SU-DHL-6 (cell line): Measurements from ENCODE around the gene KSR2.

Experiments
- H2AFZ ChIP-seq: fragments of 200-600 bp; sonication (generic); 2 replicates; pipeline ENCODE4 v1.6.1; 2014; ENCODE audit warnings: low read depth, mild to moderate bottlenecking, moderate library complexity, mixed read lengths, antibody characterized with exemption, low read length; ENCODE audit not compliant: severe bottlenecking
- H3F3A ChIP-seq: fragments of 200-600 bp; shearing (Covaris generic); 2 replicates; pipeline ENCODE4 v1.6.0; 2016; ENCODE audit warnings: antibody characterized with exemption, mild to moderate bottlenecking; ENCODE audit not compliant: insufficient read depth
- H3K27ac ChIP-seq: fragments of 200-600 bp; sonication (generic); 2 replicates; pipeline ENCODE4 v1.5.1; 2016; ENCODE audit warnings: low read depth, mild to moderate bottlenecking, low read length, moderate library complexity, mixed read lengths
- H3K27me3 ChIP-seq: fragments of 200-600 bp; sonication (generic), shearing (Covaris generic); 2 replicates; pipeline ENCODE4 v1.6.0; 2014; ENCODE audit warnings: mild to moderate bottlenecking, low read length
- H3K36me3 ChIP-seq: fragments of 200-600 bp; sonication (generic); 2 replicates; pipeline ENCODE4 v1.6.1; 2014; ENCODE audit warnings: mild to moderate bottlenecking, low read length, mixed read lengths
- H3K4me2 ChIP-seq: fragments of 300-600, 200-600 bp; shearing (Covaris generic), sonication (generic); 2 replicates; pipeline ENCODE4 v1.6.0; 2014; ENCODE audit warnings: low read length, low read depth, mild to moderate bottlenecking; ENCODE audit not compliant: poor library complexity, severe bottlenecking
- H3K4me3 ChIP-seq: fragments of 200-600 bp; sonication (generic); 2 replicates; pipeline ENCODE4 v1.5.1; 2014; ENCODE audit warnings: antibody characterized with exemption, low read length, mild to moderate bottlenecking, mixed read lengths; ENCODE audit not compliant: insufficient read depth, poor library complexity, severe bottlenecking
- H3K79me2 ChIP-seq: fragments of 200-600 bp; sonication (generic); 2 replicates; pipeline ENCODE4 v1.6.1; 2014; ENCODE audit warnings: mild to moderate bottlenecking, low read length, moderate library complexity; ENCODE audit not compliant: insufficient read depth
- H3K9ac ChIP-seq: fragments of 200-600 bp; sonication (generic); 2 replicates; pipeline ENCODE4 v1.7.0; 2014; ENCODE audit warnings: mild to moderate bottlenecking, low read length
- H3K9me2 ChIP-seq: fragments of 200-600 bp; sonication (generic); replicated peaks from 2 replicates; pipeline ENCODE4 v1.6.1; 2014; ENCODE audit warnings: low read length; ENCODE audit not compliant: insufficient read depth
- H3K9me3 ChIP-seq: fragments of 200-600 bp; sonication (generic); 2 replicates; pipeline ENCODE4 v1.6.1; 2014; ENCODE audit warnings: low read length, mixed read lengths; ENCODE audit not compliant: insufficient read depth
- H4K20me1 ChIP-seq: fragments of 200-600 bp; sonication (generic); 2 replicates; pipeline ENCODE4 v1.6.1; 2014; ENCODE audit warnings: low read depth, mild to moderate bottlenecking, antibody characterized with exemption, low read length, moderate library complexity, mixed read lengths
- EZH2phosphoT487 ChIP-seq: fragments of 200-600 bp; sonication (generic), shearing (Covaris generic); conservative IDR thresholded peaks from 2 replicates; pipeline ENCODE4 v1.6.1; 2018; ENCODE audit warnings: mild to moderate bottlenecking, antibody characterized with exemption, low read length, moderate library complexity, mixed read lengths
- TF ChIP-seq, protein P1 (sequence below): fragments of 200-600 bp; sonication (generic); IDR thresholded peaks from one replicate; pipeline ENCODE4 v1.5.1; 2017; ENCODE audit warnings: antibody characterized with exemption, mild to moderate bottlenecking, low read length, moderate library complexity; ENCODE audit not compliant: insufficient read depth, poor library complexity, severe bottlenecking

The KSR2 gene

DNA sequence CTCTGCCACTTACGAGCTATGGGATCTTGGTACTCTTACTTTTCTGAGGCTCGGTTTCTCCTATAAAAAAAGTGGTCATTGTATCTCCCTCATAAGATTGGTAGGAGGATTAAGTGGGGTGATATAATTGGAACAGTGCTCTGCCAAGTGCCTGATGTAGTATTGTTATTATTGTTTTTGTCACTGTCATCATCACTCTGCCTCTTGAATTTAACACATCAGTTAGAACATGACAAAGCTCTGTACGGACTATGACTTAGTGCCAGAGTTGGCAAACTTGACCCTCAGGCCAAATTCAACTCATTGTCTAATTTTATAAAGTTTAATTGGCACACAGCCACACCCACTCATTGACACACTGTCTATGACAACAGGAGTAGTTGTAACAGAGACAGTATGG, 378.4 kb downstream of the KSR2 start:
- H3K4me3 ChIP-seq: no peak overlapping the region

GRCh38 chr12:117589021-117589420, 379.8 kb downstream of the KSR2 start:
- TF ChIP-seq, protein P1, sequence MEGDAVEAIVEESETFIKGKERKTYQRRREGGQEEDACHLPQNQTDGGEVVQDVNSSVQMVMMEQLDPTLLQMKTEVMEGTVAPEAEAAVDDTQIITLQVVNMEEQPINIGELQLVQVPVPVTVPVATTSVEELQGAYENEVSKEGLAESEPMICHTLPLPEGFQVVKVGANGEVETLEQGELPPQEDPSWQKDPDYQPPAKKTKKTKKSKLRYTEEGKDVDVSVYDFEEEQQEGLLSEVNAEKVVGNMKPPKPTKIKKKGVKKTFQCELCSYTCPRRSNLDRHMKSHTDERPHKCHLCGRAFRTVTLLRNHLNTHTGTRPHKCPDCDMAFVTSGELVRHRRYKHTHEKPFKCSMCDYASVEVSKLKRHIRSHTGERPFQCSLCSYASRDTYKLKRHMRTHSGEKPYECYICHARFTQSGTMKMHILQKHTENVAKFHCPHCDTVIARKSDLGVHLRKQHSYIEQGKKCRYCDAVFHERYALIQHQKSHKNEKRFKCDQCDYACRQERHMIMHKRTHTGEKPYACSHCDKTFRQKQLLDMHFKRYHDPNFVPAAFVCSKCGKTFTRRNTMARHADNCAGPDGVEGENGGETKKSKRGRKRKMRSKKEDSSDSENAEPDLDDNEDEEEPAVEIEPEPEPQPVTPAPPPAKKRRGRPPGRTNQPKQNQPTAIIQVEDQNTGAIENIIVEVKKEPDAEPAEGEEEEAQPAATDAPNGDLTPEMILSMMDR: no peak
- TF ChIP-seq EZH2phosphoT487: no peak

More for the DNA sequence above, 378.4 kb downstream of the KSR2 start:
- Histone ChIP-seq H3K9ac (no peak overlapping the region), H3K9me2 (no peaks in the 10 kb centered on the region), H3K9me3 (no peaks in the 10 kb centered on the region), H3K79me2 (no peaks in the 10 kb centered on the region), H4K20me1 (no peaks in the 10 kb centered on the region), H2AFZ (no peak overlapping the region), H3K27ac (no peak overlapping the region), H3F3A (no peaks in the 10 kb centered on the region), H3K36me3 (no peaks in the 10 kb centered on the region), H3K4me2 (no peak overlapping the region), H3K27me3 (no peaks in the 10 kb centered on the region)
- TF ChIP-seq, protein P1: no peak
- TF ChIP-seq EZH2phosphoT487: no peak

GRCh38 chr12:117587631-117588287, 381.0 kb downstream of the KSR2 start:
- Histone ChIP-seq H3K9me2 (no peaks in the 10 kb centered on the region), H3K9me3 (no peaks in the 10 kb centered on the region), H3F3A (no peaks in the 10 kb centered on the region), H2AFZ (no peak overlapping the region), H3K27ac (no peak overlapping the region), H3K4me2 (no peak overlapping the region), H3K9ac (no peak overlapping the region), H3K27me3 (no peaks in the 10 kb centered on the region), H3K36me3 (no peaks in the 10 kb centered on the region), H4K20me1 (no peaks in the 10 kb centered on the region), H3K79me2 (no peaks in the 10 kb centered on the region), H3K4me3 (no peak overlapping the region)
- no peak for TF ChIP-seq EZH2phosphoT487
- TF ChIP-seq, protein P1: peak; percentile 61

More at GRCh38 chr12:117589021-117589420, 379.8 kb downstream of the KSR2 start:
- no peaks in the 10 kb centered on the region for H3K27me3 ChIP-seq
- H3K4me2 ChIP-seq: no peak overlapping the region
- no peak overlapping the region for H2AFZ ChIP-seq
- no peaks in the 10 kb centered on the region for H3K9me3 ChIP-seq
- H3K79me2 ChIP-seq: no peaks in the 10 kb centered on the region
- H3F3A ChIP-seq: no peaks in the 10 kb centered on the region
- no peaks in the 10 kb centered on the region for H3K9me2 ChIP-seq
- no peaks in the 10 kb centered on the region for H4K20me1 ChIP-seq
- no peak overlapping the region for H3K4me3 ChIP-seq
- H3K9ac ChIP-seq: no peak overlapping the region
- H3K36me3 ChIP-seq: no peaks in the 10 kb centered on the region
- H3K27ac ChIP-seq: no peak overlapping the region
